Right lobe of liver (tissue), 6 donors: ENCODE data around the gene RBM4. TPM values are rescaled to one million over a fixed set of nuclear protein-coding genes. Genes with fewer than 3 reads are reported as not detected.

ENCODE experiments used
- ATAC-seq, 4 donors: fragments of 200-7000 bp; cut with Tn5 transposase; one replicate each; pipeline ENCODE4 v1.9.1; 2020; ENCODE audit warnings: mild to moderate bottlenecking in 4 of 4, moderate library complexity in 4 of 4
- DNase-seq, 3 donors: peaks; one replicate each; pipeline ENCODE4 v3.0.0-alpha.2; 2020
- H3K27ac ChIP-seq, 3 donors: fragments of 200-600 bp; one replicate each; pipeline ENCODE4 v1.8.0; 2022
- H3K27me3 ChIP-seq, 2 donors: fragments of 200-600 bp; one replicate each; pipeline ENCODE4 v1.8.0; 2022
- H3K36me3 ChIP-seq, 4 donors: fragments of 200-600 bp; sonication (generic) in 1 of 4; one replicate each; pipeline versions ENCODE4 v1.5.1 to v1.8.0; 2017 to 2022; ENCODE audit warnings: control low read depth in 1 of 4
- H3K4me1 ChIP-seq, 4 donors: fragments of 200-600 bp; sonication (generic) in 1 of 4; one replicate each; pipeline versions ENCODE4 v1.5.1 to v1.8.0; 2017 to 2022; ENCODE audit warnings: control low read depth in 1 of 4
- H3K4me3 ChIP-seq, 3 donors: fragments of 200-600 bp; one replicate each; pipeline ENCODE4 v1.8.0; 2022
- H3K9me3 ChIP-seq, 4 donors: fragments of 200-600 bp; sonication (generic) in 1 of 4; one replicate each; pipeline versions ENCODE4 v1.5.1 to v1.8.0; 2017 to 2022; ENCODE audit warnings: control low read depth in 1 of 4
- CTCF ChIP-seq, 4 donors: fragments of 200-600 bp in 3 of 4; fragments of 450-650 bp in 1 of 4; IDR thresholded peaks; one replicate each; pipeline versions ENCODE4 v1.5.1 to v1.8.0; 2016 to 2022; ENCODE audit warnings: antibody characterized with exemption in 4 of 4, mild to moderate bottlenecking in 2 of 4
- POLR2A ChIP-seq: fragments of 450-650 bp; IDR thresholded peaks from one replicate; pipeline ENCODE4 v1.6.1; 2017; ENCODE audit warnings: antibody characterized with exemption, mild to moderate bottlenecking
- WGBS: methylation state at CpG from one replicate; pipeline ENCODE4 v1.1.6; 2018; ENCODE audit warnings: low coverage, low lambda C conversion rate; ENCODE audit not compliant: insufficient coverage; ENCODE audit errors: missing lambda C conversion rate; 5-methylcytosine and 5-hydroxymethylcytosine counted together
- intact Hi-C, 2 donors: fragments of 100-400 bp; cut with DNase I; formaldehyde crosslinking; loops; one replicate each; pipeline versions ENCODE4 v1.11.2 to v1.14.1; 2022
- total RNA-seq, 6 experiments: library from RNA; depleted of rRNA in 2 of 6; stranded (reverse); fragments of >200 nt in 2 of 6; fragmentation: NEBNext Ultra II Directional in 3 of 6; extraction: Animal tissue kit (Norgen Biotek cat#: 25700) in 3 of 6; gene quantifications; one replicate each; pipeline versions ENCODE4 v1.1.0 to v1.2.4, GENCODE V29; 2016 to 2023
- donor health status: DM: no; HTN: yes; CAD: no.
- donor health status: DM: no; HTN: no; CAD: no.
- donor health status: DM: no; HTN: no; CAD: no.
- donor health status: DM: no; HTN: yes; CAD: no.
- donor health status: DM: no; HTN: yes; CAD: no.

Gene RBM4
- total RNA-seq, 6 experiments from 2014 or later, result 40.3 to 57.0 (median 48.4) TPM

GRCh38 chr11:66688561-66689534, 50.3 kb downstream of the RBM4 start:
- no peaks in the 10 kb centered on the region for H3K4me1 ChIP-seq
- no peak for DNase-seq
- no peak overlapping the region for H3K4me3 ChIP-seq
- no peaks in the 10 kb centered on the region for H3K9me3 ChIP-seq
- 83% methylated on average over 15 of the region's 28 CpGs for WGBS
- H3K36me3 ChIP-seq, result peaks cover 0 to 52% (median 16%) of the 10 kb centered on the region in 4 donors
- intact Hi-C loops, result no loop called here
- ATAC-seq, result no peak
- no peak for TF ChIP-seq POLR2A
- TF ChIP-seq CTCF (IDR thresholded peaks at IDR 0.05), result no peak
- H3K27me3 ChIP-seq, result no peaks in the 10 kb centered on the region
- H3K27ac ChIP-seq, result no peak overlapping the region

- no peak overlapping the region for H3K4me3 ChIP-seq
- peaks cover 0 to 58% (median 18%) of the 10 kb centered on the region in 4 donors for H3K36me3 ChIP-seq
- H3K27me3 ChIP-seq, result no peaks in the 10 kb centered on the region
- ATAC-seq (no peak), DNase-seq (no peak)
- no peaks in the 10 kb centered on the region for H3K9me3 ChIP-seq
- no peaks in the 10 kb centered on the region for H3K4me1 ChIP-seq
- TF ChIP-seq CTCF (IDR thresholded peaks at IDR 0.05) (no peak), POLR2A (no peak)
- no peak overlapping the region for H3K27ac ChIP-seq
- intact Hi-C loops, result loop anchor here in 1 of 2 donors (5.0 kb wide), 1 partner anchor 142 kb away; no protein-coding TSS in a partner anchor
- WGBS, result 83% methylated on average over 4 of the region's 32 CpGs
These were observed 51.4 kb downstream of the RBM4 start for GRCh38 chr11:66689661-66690590.

GRCh38 chr11:66691311-66691980, 52.9 kb downstream of the RBM4 start:
- 74% methylated on average over 9 of the region's 38 CpGs for WGBS
- no peak for DNase-seq
- H3K4me3 ChIP-seq, result no peak overlapping the region

More at GRCh38 chr11:66691311-66691980, 52.9 kb downstream of the RBM4 start:
- intact Hi-C loops, result loop anchor here in 1 of 2 donors (5.0 kb wide), 1 partner anchor 141 kb away; no protein-coding TSS in a partner anchor
- Histone ChIP-seq H3K27me3 (no peaks in the 10 kb centered on the region), H3K36me3 (peaks cover 0 to 58% (median 19%) of the 10 kb centered on the region in 4 donors), H3K27ac (no peak overlapping the region), H3K4me1 (no peaks in the 10 kb centered on the region), H3K9me3 (no peaks in the 10 kb centered on the region)
- TF ChIP-seq CTCF (IDR thresholded peaks at IDR 0.05), result no peak
- no peak for ATAC-seq
